Adrenal gland (tissue), 12 donors: ENCODE results near the gene ANKS6. TPM values are rescaled to one million over a fixed set of nuclear protein-coding genes. Genes with fewer than 3 reads are reported as not detected.

Experiments used
- DNase-seq, 7 donors: peaks; one replicate each; pipeline ENCODE4 v3.0.0-alpha.2; 2019 to 2020
- H3K27ac ChIP-seq, 5 donors: fragments of 200-600 bp; sonication (generic) in 4 of 5; 1 replicate in 3 of 5; 2 replicates in 2 of 5; pipeline versions ENCODE4 v1.5.1 to v1.8.0; 2016 to 2020; ENCODE audit warnings: mild to moderate bottlenecking in 1 of 5
- H3K27me3 ChIP-seq: fragments of 200-600 bp; 2 replicates; pipeline ENCODE4 v1.8.0; 2021
- H3K36me3 ChIP-seq, 2 donors: fragments of 200-600 bp; replicated peaks in 1 of 2; 1 replicate in 1 of 2; 2 replicates in 1 of 2; pipeline versions ENCODE4 v1.5.1 to v1.8.0; 2018 to 2022
- H3K4me1 ChIP-seq, 2 donors: fragments of 200-600 bp; replicated peaks in 1 of 2; 1 replicate in 1 of 2; 2 replicates in 1 of 2; pipeline versions ENCODE4 v1.5.1 to v1.8.0; 2018 to 2021
- H3K4me3 ChIP-seq, 4 donors: fragments of 200-600 bp; sonication (generic) in 3 of 4; one replicate each; pipeline ENCODE4 v1.5.1; 2016 to 2018
- H3K9me3 ChIP-seq, 3 donors: fragments of 200-600 bp; sonication (generic) in 1 of 3; replicated peaks in 1 of 3; 1 replicate in 2 of 3; 2 replicates in 1 of 3; pipeline versions ENCODE4 v1.5.1 to v1.8.0; 2016 to 2021
- POLR2A ChIP-seq, 2 donors: fragments of 450-650 bp; IDR thresholded peaks; one replicate each; pipeline ENCODE4 v1.6.1; 2017; ENCODE audit warnings: antibody characterized with exemption in 2 of 2, mild to moderate bottlenecking in 2 of 2, moderate library complexity in 1 of 2
- WGBS, 4 donors: extraction: QIAGEN DNeasy Blood & Tissue Kit in 2 of 4; methylation state at CpG; one replicate each; pipeline versions ENCODE4 v1.1.5 to v1.1.7; 2013 to 2017; 5-methylcytosine and 5-hydroxymethylcytosine counted together
- intact Hi-C, 2 donors: fragments of 100-400 bp; cut with DNase I; formaldehyde crosslinking; loops; one replicate each; pipeline versions ENCODE4 v1.14.1 to v1.15.0; 2022 to 2023
- polyA plus RNA-seq, 3 donors: library from polyadenylated mRNA; stranded (reverse); fragments of 200-250 nt in 2 of 3; fragments of 350-450 nt in 1 of 3; fragmentation: Illumina TruSeq in 1 of 3; extraction: RNeasy Lipid Tissue Mini Kit (QIAGEN cat#74804) in 1 of 3; gene quantifications; one replicate each; pipeline ENCODE4 v1.2.3, GENCODE V29; 2013 to 2014
- total RNA-seq, 9 donors: library from RNA; depleted of rRNA in 4 of 9; stranded (reverse); fragments of >200 nt in 4 of 9; fragments of 120-200 nt in 1 of 9; fragmentation: NEBNext Ultra II Directional in 1 of 9; extraction: Animal tissue kit (Norgen Biotek cat#: 25700) in 1 of 9; gene quantifications; one replicate each; pipeline versions ENCODE4 v1.1.0 to v1.2.4, GENCODE V29; 2013 to 2023
- TF ChIP-seq, protein P1 (sequence below), 6 experiments: fragments of 450-650 bp in 4 of 6; fragments of 200-600 bp in 2 of 6; sonication (generic) in 1 of 6; IDR thresholded peaks; 1 replicate in 5 of 6; 2 replicates in 1 of 6; pipeline versions ENCODE4 v1.5.1 to v1.8.0; 2016 to 2021; ENCODE audit warnings: antibody characterized with exemption in 6 of 6, mild to moderate bottlenecking in 2 of 6, moderate library complexity in 1 of 6
- donor health status: healthy with polysubstance abuse.
- donor health status: Bipolar disorder and iron deficiency.
- donor health status: DM: yes; HTN: yes; CAD: no.
- donor health status: DM: no; HTN: no; CAD: no.
- donor health status: DM: no; HTN: no; CAD: no.
- donor health status: DM: yes; HTN: yes; CAD: no.

Gene ANKS6
- total and polyA plus RNA-seq, 12 donors, result 4.3 to 28.4 (median 14.9) TPM

DNA sequence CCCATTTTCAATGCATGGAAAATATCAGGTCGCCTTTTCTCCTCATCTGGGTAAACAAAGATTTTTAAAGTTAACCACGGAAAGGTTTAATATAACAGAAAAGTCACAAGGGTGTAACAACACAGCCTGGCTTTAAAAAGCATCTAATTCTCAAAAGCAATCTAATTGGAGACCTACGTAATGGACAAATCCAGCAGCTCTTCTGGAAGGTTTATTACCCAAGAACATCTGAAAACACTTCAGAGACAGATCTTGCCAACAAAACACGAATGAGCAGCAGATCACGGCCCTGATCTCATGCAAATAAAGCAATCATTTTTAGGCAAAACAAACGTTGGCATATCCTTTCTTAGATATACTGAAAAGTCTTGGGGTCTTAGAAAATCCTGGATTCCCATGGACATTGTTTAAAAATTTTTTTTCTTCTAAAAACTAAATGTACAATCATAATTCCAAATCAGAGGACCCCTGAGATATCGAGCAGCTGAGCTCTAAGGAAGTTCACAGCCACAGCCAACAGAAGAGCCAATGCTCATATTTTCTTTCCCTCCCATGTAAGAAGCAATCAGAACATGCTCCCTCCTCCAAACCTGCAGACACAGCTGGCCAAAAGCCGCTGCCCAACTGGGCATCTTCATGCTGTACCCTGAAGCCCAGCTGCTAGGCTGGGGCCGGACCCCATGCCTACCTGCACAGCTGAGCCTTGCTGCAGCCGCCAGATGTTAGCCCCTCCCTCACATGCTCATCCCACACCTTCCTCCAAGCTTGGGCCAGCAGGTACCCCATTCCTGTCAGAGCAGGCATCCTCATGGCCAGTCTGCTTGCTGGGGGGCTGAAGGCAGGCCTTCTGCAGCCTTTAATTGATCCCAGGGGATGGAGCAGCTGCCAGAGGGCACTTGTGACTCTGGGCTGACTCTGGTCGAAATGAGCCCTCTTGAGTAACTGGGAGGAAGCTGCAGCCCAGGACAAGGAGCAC, 11.2 kb downstream of the ANKS6 start:
- Histone ChIP-seq H3K4me3 (no peak overlapping the region), H3K27me3 (no peaks in the 10 kb centered on the region), H3K27ac (no peak overlapping the region), H3K36me3 (no peaks in the 10 kb centered on the region), H3K9me3 (no peaks in the 10 kb centered on the region), H3K4me1 (no peaks in the 10 kb centered on the region)
- 81 to 89% (median 83%) methylated on average over 10 to 11 of the region's 11 CpGs for WGBS, 4 donors
- TF ChIP-seq POLR2A (IDR thresholded peaks at IDR 0.05), result no peak
- TF ChIP-seq, protein P1, sequence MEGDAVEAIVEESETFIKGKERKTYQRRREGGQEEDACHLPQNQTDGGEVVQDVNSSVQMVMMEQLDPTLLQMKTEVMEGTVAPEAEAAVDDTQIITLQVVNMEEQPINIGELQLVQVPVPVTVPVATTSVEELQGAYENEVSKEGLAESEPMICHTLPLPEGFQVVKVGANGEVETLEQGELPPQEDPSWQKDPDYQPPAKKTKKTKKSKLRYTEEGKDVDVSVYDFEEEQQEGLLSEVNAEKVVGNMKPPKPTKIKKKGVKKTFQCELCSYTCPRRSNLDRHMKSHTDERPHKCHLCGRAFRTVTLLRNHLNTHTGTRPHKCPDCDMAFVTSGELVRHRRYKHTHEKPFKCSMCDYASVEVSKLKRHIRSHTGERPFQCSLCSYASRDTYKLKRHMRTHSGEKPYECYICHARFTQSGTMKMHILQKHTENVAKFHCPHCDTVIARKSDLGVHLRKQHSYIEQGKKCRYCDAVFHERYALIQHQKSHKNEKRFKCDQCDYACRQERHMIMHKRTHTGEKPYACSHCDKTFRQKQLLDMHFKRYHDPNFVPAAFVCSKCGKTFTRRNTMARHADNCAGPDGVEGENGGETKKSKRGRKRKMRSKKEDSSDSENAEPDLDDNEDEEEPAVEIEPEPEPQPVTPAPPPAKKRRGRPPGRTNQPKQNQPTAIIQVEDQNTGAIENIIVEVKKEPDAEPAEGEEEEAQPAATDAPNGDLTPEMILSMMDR (IDR thresholded peaks at IDR 0.05), result no peak
- intact Hi-C loops, result no loop called here
- DNase-seq, result peak in 2 of 7 donors; percentile 12 to 33

DNA sequence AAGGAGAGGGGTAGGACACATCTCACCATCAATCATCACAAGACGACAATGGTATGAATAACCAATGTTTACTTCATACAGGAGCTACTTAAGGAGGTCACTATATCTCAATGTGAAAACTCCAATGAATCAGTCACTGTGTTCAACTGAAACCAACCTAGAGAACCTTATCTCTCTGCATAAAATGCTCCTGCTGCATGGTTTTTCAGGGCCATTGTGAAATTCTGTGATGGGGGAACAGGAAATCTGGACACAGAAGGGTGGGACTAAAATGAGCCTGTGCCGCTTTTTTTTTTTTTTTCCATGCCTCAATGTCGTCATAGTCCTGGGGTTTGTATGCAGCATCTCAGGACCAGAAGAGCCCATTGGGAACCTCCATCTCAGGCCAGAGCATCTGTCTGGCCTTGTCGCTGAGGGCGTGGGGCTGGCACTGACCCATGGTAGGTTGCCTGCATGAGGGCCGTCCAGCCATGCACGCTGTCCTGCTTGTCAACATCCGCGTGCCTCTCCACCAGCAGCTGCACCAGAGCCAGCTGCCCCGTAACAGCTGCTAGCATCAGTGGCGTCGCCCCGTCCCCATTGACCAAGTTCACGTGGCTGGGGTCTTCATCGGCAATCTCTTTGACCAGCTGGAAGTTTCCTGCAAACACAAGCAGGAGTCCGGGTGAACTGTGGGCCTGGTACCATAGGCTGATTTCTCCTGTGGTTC, 12.7 kb downstream of the ANKS6 start:
- TF ChIP-seq POLR2A (IDR thresholded peaks at IDR 0.05), result no peak
- TF ChIP-seq, protein P1 (IDR thresholded peaks at IDR 0.05), result no peak
- Histone ChIP-seq H3K9me3 (no peaks in the 10 kb centered on the region), H3K4me3 (no peak overlapping the region), H3K27ac (no peak overlapping the region), H3K27me3 (no peaks in the 10 kb centered on the region), H3K4me1 (no peaks in the 10 kb centered on the region), H3K36me3 (no peaks in the 10 kb centered on the region)
- DNase-seq, result peak in 1 of 7 donors; percentile 45
- WGBS, 4 donors, result 87 to 96% (median 92%) methylated on average over 5 to 16 of the region's 16 CpGs
- intact Hi-C loops, result no loop called here

DNA sequence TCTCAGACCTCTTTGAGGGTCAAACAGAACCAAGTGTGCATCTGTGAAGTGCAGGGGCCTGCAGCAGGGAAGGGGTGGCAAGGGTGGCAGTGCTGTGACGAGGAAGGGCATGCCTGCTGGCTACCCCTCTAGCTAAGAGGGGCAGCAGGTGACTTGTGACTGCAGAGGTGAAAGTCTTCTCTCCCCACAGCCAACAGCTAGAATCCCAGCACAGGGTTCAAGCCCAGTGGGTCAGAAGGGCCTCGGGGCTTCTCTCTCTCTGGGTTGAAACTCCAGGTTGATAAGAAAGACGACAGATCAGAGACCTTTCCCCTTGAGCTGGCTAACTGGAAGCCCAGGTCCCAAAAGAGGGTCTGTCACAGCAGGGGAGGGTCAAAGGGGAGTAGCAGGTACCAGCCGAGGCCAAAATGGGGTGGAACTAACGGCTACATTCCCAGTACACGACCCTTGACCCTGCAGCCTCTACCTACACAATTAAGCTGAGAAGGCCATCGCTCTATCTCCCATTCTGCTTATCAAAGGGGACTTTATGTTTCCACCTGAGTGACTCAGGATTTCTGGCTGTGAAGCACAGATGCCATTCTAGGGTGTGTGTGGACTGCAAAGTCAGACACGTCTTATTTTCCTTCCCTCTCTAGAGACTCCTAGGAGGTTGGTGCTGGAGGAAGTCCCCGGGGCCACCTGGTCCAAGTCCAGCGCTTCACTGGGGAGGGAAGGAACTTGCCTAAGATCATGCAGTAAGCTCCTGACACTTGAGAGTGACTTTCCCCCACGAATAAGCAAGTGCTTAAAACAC, 14.6 kb downstream of the ANKS6 start:
- Histone ChIP-seq H3K27ac (no peak overlapping the region), H3K4me3 (no peak overlapping the region), H3K36me3 (no peaks in the 10 kb centered on the region), H3K27me3 (no peaks in the 10 kb centered on the region), H3K9me3 (no peaks in the 10 kb centered on the region), H3K4me1 (no peaks in the 10 kb centered on the region)
- TF ChIP-seq, protein P1 (IDR thresholded peaks at IDR 0.05), result no peak
- no peak for TF ChIP-seq POLR2A (IDR thresholded peaks at IDR 0.05)
- DNase-seq, result no peak
- intact Hi-C loops, result no loop called here
- WGBS, 4 donors, result 88 to 90% (median 88%) methylated on average over 10 to 11 of the region's 11 CpGs
